Measurements from ENCODE around the gene SERINC5.
A peak's percentile ranks its signal among the peaks of the same experiment; 100 is the strongest.
"Not testable (repeated sequence)": the region's sequence is repeated elsewhere in the genome, so short reads cannot be mapped to it uniquely, and the experiment has no call there.

SERINC5 gene

GRCh38 chr5:80255811-80256712, at the start of gene SERINC5:
SERINC5 (minus strand) TSS chr5:80256048; CDS start chr5:80255922, 126 bp downstream.
- DNase-seq: peak; percentile 94

- DNase-seq: no peak
Observed at GRCh38 chr5:80302636-80303035, 46.8 kb upstream of the SERINC5 start.

- not testable (repeated sequence) for DNase-seq
Observed at GRCh38 chr5:80301342-80301741, 45.5 kb upstream of the SERINC5 start.

- DNase-seq: not testable (repeated sequence)
Observed at GRCh38 chr5:80300796-80301195, 44.9 kb upstream of the SERINC5 start.

GRCh38 chr5:80300125-80300524, 44.3 kb upstream of the SERINC5 start:
- no peak for DNase-seq

GRCh38 chr5:80299601-80300000, 43.8 kb upstream of the SERINC5 start:
- no peak for DNase-seq

- no peak for DNase-seq
Observed at GRCh38 chr5:80296121-80296520, 40.3 kb upstream of the SERINC5 start.

GRCh38 chr5:80291761-80292160, 35.9 kb upstream of the SERINC5 start:
- no peak for DNase-seq

GRCh38 chr5:80289320-80289719, 33.5 kb upstream of the SERINC5 start:
- no peak for DNase-seq

GRCh38 chr5:80288177-80288576, 32.3 kb upstream of the SERINC5 start:
- DNase-seq: no peak

- DNase-seq: no peak
Observed at GRCh38 chr5:80284720-80285119, 28.9 kb upstream of the SERINC5 start.

- no peak for DNase-seq
Observed at GRCh38 chr5:80283360-80283759, 27.5 kb upstream of the SERINC5 start.

GRCh38 chr5:80282054-80282453, 26.2 kb upstream of the SERINC5 start:
- no peak for DNase-seq

GRCh38 chr5:80277191-80277590, 21.3 kb upstream of the SERINC5 start:
- DNase-seq: no peak

GRCh38 chr5:80276186-80276585, 20.3 kb upstream of the SERINC5 start:
- DNase-seq: no peak

GRCh38 chr5:80275347-80275746, 19.5 kb upstream of the SERINC5 start:
- no peak for DNase-seq

GRCh38 chr5:80270543-80270942, 14.7 kb upstream of the SERINC5 start:
- not testable (repeated sequence) for DNase-seq

GRCh38 chr5:80269991-80270438, 14.2 kb upstream of the SERINC5 start:
- DNase-seq: peak; percentile 58

GRCh38 chr5:80268916-80269315, 13.1 kb upstream of the SERINC5 start:
- peak; percentile 40 for DNase-seq

- no peak for DNase-seq
Observed at GRCh38 chr5:80266566-80266965, 10.7 kb upstream of the SERINC5 start.

- DNase-seq: no peak
Observed at GRCh38 chr5:80260461-80260860, 4.6 kb upstream of the SERINC5 start.

GRCh38 chr5:80259511-80260203, 3.8 kb upstream of the SERINC5 start:
- DNase-seq: no peak

- no peak for DNase-seq
Observed at GRCh38 chr5:80255431-80255810, 427 bp downstream of the SERINC5 start.
